VCaP (cell line): Measurements from ENCODE around the gene TRAPPC10.

ENCODE experiments used
- H3K27ac ChIP-seq: fragments of 450-650 bp; 2 replicates; pipeline ENCODE4 v1.5.1; 2017
- CTCF ChIP-seq: fragments of 450-650 bp; conservative IDR thresholded peaks from 2 replicates; pipeline ENCODE4 v1.5.1; 2017; ENCODE audit warnings: mild to moderate bottlenecking, moderate library complexity

Gene TRAPPC10

GRCh38 chr21:44011579-44012473 lies at the start of gene TRAPPC10:
TSS of gene TRAPPC10 (plus strand) at chr21:44012309. CDS start at chr21:44012494, 185 bp downstream.
- no peak for TF ChIP-seq CTCF
- H3K27ac ChIP-seq, result peak within 1 kb of the TSS; percentile 98

- peak overlapping the region; percentile 8; the same call in 1 of the 2 replicates for H3K27ac ChIP-seq
- TF ChIP-seq CTCF, result no peak
Measured at GRCh38 chr21:43965911-43966585, 46.1 kb upstream of the TRAPPC10 start.

GRCh38 chr21:43966946-43967512 lies 45.1 kb upstream of the TRAPPC10 start:
- no peak for TF ChIP-seq CTCF
- H3K27ac ChIP-seq, result peak overlapping the region; percentile 8; the same call in 1 of the 2 replicates

- no peak overlapping the region for H3K27ac ChIP-seq
- TF ChIP-seq CTCF, result no peak
Measured at GRCh38 chr21:43967981-43968380, 44.1 kb upstream of the TRAPPC10 start.

- no peak overlapping the region for H3K27ac ChIP-seq
- TF ChIP-seq CTCF, result no peak
Measured at GRCh38 chr21:43968410-43969114, 43.5 kb upstream of the TRAPPC10 start.

GRCh38 chr21:43969115-43969444 lies 43.0 kb upstream of the TRAPPC10 start:
- no peak overlapping the region for H3K27ac ChIP-seq
- no peak for TF ChIP-seq CTCF

GRCh38 chr21:43970551-43970950 lies 41.6 kb upstream of the TRAPPC10 start:
- no peak overlapping the region for H3K27ac ChIP-seq
- no peak for TF ChIP-seq CTCF
